ENCODE measurements around the gene RFX4.

DNA sequence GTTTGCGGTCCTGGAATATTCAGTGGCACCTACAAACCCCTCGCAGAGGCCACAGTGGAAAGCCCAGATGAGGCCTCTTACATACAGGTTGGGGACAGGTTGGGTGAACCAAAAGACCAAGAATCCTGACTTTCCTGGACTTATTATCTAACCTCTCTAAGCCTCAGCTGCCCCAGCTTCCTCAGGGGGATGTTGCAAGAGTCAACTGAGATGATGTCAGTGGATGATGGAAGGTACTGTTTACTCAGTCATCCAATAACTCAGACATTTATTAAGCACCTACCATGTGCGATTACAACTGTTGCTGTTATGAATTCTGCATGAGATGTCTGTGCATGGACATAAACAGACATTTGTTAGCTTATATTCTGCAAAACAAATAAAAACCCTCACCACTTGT lies 72.8 kb downstream of the RFX4 start:
- TF ChIP-seq, protein P1, sequence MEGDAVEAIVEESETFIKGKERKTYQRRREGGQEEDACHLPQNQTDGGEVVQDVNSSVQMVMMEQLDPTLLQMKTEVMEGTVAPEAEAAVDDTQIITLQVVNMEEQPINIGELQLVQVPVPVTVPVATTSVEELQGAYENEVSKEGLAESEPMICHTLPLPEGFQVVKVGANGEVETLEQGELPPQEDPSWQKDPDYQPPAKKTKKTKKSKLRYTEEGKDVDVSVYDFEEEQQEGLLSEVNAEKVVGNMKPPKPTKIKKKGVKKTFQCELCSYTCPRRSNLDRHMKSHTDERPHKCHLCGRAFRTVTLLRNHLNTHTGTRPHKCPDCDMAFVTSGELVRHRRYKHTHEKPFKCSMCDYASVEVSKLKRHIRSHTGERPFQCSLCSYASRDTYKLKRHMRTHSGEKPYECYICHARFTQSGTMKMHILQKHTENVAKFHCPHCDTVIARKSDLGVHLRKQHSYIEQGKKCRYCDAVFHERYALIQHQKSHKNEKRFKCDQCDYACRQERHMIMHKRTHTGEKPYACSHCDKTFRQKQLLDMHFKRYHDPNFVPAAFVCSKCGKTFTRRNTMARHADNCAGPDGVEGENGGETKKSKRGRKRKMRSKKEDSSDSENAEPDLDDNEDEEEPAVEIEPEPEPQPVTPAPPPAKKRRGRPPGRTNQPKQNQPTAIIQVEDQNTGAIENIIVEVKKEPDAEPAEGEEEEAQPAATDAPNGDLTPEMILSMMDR (IDR thresholded peaks at IDR 0.05; ENCODE audit: insufficient read depth, low read length) = no peak
- TF ChIP-seq GABPA (IDR thresholded peaks at IDR 0.05; ENCODE audit: low read depth) (no peak), SPI1 (IDR thresholded peaks at IDR 0.05; ENCODE audit: borderline replicate concordance, low read depth) (no peak)

All from HL-60 (cell line).